ENCODE results near the gene ZNF420. TPM values are rescaled to one million over a fixed set of nuclear protein-coding genes. Genes with fewer than 3 reads are reported as not detected.
A peak's percentile ranks its signal among the peaks of the same experiment; 100 is the strongest.
"Not testable (repeated sequence)": the region's sequence is repeated elsewhere in the genome, so short reads cannot be mapped to it uniquely, and the experiment has no call there.

ZNF420 gene
- total and polyA plus RNA-seq, 7 experiments from 2014 or later, result 10.8 to 34.9 (median 22.8) TPM

DNA sequence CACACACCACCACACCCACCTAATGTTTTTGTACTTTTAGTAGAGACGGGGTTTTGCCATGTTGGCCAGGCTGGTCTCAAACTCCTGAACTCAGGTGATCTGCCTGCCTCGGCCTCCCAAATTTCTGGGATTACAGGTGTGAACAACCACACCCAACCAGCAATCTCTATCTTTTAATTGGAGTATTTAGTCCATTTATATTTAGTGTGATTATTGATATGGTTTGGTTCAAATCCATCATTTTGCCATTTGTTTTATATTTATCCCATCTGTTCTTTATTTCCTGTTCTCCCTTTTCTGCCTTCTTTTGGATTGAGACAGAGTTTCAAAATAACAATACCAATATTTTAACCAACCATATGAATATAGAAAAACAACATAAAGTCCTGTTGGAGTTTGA, 4.1 kb downstream of the ZNF420 start:
- Mint-ChIP-seq H3K27ac (no peak overlapping the region), H3K4me3 (peak overlapping the region in 1 of 10 donors; percentile 52), H3K36me3 (peaks cover 20 to 64% (median 64%) of the 10 kb centered on the region in 5 donors), H3K27me3 (no peaks in the 10 kb centered on the region), H3K9me3 (peaks cover 7 to 72% (median 36%) of the 10 kb centered on the region in 11 donors), H3K4me1 (peaks cover 16 to 45% (median 38%) of the 10 kb centered on the region in 7 donors)
- ATAC-seq (no peak), DNase-seq (no peak)
- H3K4me1 ChIP-seq (ENCODE audit: control insufficient read depth in 2 of 2, insufficient read depth in 2 of 2, low read length in 2 of 2), result peaks cover 11 to 19% of the 10 kb centered on the region in 2 donors
- intact Hi-C loops (cut with micrococcal nuclease), result no loop called here
- POLR2A ChIA-PET, result no interaction called here
- no peaks in the 10 kb centered on the region for H3K27me3 ChIP-seq (ENCODE audit: control insufficient read depth in 2 of 2, insufficient read depth in 2 of 2, low read length in 2 of 2)
- peaks cover 0 to 28% (median 0%) of the 10 kb centered on the region in 3 experiments for H3K36me3 ChIP-seq (ENCODE audit: control insufficient read depth in 2 of 3, insufficient read depth in 3 of 3, low read length in 3 of 3)
- H3K9me3 ChIP-seq (ENCODE audit: control insufficient read depth in 2 of 3, low read length in 3 of 3), result peaks cover 0 to 25% (median 10%) of the 10 kb centered on the region in 3 experiments
- CTCF ChIA-PET, result interaction anchor here (1.5 kb wide), 1 partner anchor 17 kb away, joined by 4 read pairs; no protein-coding TSS in a partner anchor
- no peak overlapping the region for H3K4me3 ChIP-seq (ENCODE audit: low read length)
- H3K27ac ChIP-seq (ENCODE audit: low read depth, low read length), result no peak overlapping the region

DNA sequence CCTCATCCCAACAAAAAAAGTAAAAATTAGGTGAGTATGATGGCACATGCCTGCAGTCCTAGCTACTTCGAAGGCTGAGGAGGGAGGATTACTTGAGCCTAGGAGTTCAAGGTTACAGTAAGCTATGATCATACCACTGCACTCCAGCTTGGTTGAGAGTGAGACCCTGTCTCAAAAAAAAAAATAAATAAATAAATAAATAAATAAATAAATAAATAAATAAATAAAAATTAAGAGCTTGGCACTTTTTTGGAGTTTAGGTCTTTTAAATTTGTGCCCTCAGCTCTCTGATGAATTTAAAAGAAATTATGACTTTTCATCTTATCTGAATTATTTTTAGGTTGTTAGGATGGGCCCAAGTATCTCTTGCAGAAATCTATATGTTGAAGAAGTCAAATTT, 8.9 kb downstream of the ZNF420 start:
- POLR2A ChIA-PET, result no interaction called here
- ATAC-seq, result no peak
- no peak overlapping the region for H3K27ac Mint-ChIP-seq

DNA sequence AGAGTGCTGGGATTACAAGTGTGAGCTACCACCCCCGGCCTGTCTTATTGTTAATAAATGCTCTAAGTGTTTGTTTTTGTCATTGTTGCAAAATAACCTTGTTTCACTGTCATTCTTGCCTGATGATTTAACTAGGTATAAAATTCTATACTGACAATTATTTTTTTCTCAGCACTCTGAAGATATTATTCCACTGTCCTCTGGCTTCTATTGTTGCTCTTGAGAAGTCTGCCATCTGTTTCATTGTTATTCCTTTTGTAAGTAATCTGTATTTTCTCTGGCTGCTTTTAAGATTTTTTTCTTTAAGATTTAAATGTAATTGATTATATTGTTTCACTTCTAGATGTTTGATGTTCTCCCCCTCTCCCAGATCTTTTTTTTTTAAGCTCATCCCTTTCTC, 17.6 kb downstream of the ZNF420 start:
- POLR2A ChIA-PET, result no interaction called here
- H3K4me1 ChIP-seq (ENCODE audit: control insufficient read depth in 2 of 2, insufficient read depth in 2 of 2, low read length in 2 of 2), result no peaks in the 10 kb centered on the region
- intact Hi-C loops (cut with micrococcal nuclease), result no loop called here
- DNase-seq (no peak), ATAC-seq (no peak)
- Mint-ChIP-seq H3K4me1 (peaks cover 0 to 3% (median 0%) of the 10 kb centered on the region in 7 donors), H3K27me3 (no peaks in the 10 kb centered on the region), H3K4me3 (no peak overlapping the region), H3K9me3 (peaks cover 0 to 98% (median 78%) of the 10 kb centered on the region in 11 donors), H3K27ac (no peak overlapping the region), H3K36me3 (peaks cover 42 to 99% (median 93%) of the 10 kb centered on the region in 5 donors)
- H3K27me3 ChIP-seq (ENCODE audit: control insufficient read depth in 2 of 2, insufficient read depth in 2 of 2, low read length in 2 of 2), result no peaks in the 10 kb centered on the region
- H3K9me3 ChIP-seq (ENCODE audit: control insufficient read depth in 2 of 3, low read length in 3 of 3), result peaks cover 0 to 80% (median 14%) of the 10 kb centered on the region in 3 experiments
- CTCF ChIA-PET, result no interaction called here
- no peak overlapping the region for H3K27ac ChIP-seq (ENCODE audit: low read depth, low read length)
- peaks cover 32 to 98% (median 35%) of the 10 kb centered on the region in 3 experiments for H3K36me3 ChIP-seq (ENCODE audit: control insufficient read depth in 2 of 3, insufficient read depth in 3 of 3, low read length in 3 of 3)
- H3K4me3 ChIP-seq (ENCODE audit: low read length), result no peak overlapping the region

More for the DNA sequence above, 8.9 kb downstream of the ZNF420 start:
- peaks cover 0 to 11% (median 2%) of the 10 kb centered on the region in 7 donors for H3K4me1 Mint-ChIP-seq
- Histone ChIP-seq H3K4me1 (ENCODE audit: control insufficient read depth in 2 of 2, insufficient read depth in 2 of 2, low read length in 2 of 2) (no peaks in the 10 kb centered on the region), H3K9me3 (ENCODE audit: control insufficient read depth in 2 of 3, low read length in 3 of 3) (peaks cover 0 to 54% (median 12%) of the 10 kb centered on the region in 3 experiments), H3K27me3 (ENCODE audit: control insufficient read depth in 2 of 2, insufficient read depth in 2 of 2, low read length in 2 of 2) (no peaks in the 10 kb centered on the region), H3K27ac (ENCODE audit: low read depth, low read length) (no peak overlapping the region), H3K36me3 (ENCODE audit: control insufficient read depth in 2 of 3, insufficient read depth in 3 of 3, low read length in 3 of 3) (peaks cover 21 to 52% (median 24%) of the 10 kb centered on the region in 3 experiments), H3K4me3 (ENCODE audit: low read length) (no peak overlapping the region)
- intact Hi-C loops (cut with micrococcal nuclease), result no loop called here
- H3K36me3 Mint-ChIP-seq, result peaks cover 30 to 88% (median 86%) of the 10 kb centered on the region in 5 donors
- H3K9me3 Mint-ChIP-seq, result peaks cover 11 to 96% (median 63%) of the 10 kb centered on the region in 11 donors
- CTCF ChIA-PET, result interaction anchor here (0.9 kb wide), 1 partner anchor 114 kb away, joined by 6 read pairs; no protein-coding TSS in a partner anchor
- H3K27me3 Mint-ChIP-seq, result no peaks in the 10 kb centered on the region
- no peak overlapping the region for H3K4me3 Mint-ChIP-seq
- DNase-seq, result no peak

DNA sequence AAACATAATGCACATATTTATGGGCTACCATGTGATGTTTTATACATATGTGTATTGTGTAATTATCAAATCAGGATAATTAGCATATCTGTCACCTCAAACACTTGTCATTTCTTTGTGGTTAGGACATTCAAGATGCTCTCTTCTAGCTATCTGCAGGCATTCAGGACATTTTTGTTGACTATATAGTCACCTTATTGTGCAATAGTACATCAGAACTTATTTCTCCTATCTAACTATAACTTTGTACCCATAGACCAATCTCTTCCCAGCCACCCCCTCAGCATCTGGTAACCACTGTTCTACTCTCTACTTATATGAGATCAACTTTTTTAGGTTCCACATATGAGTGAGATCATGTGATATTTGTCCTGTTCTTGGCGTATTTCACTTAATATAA, 20.3 kb downstream of the ZNF420 start:
- ChIA-PET POLR2A (no interaction called here), CTCF (no interaction called here)
- H3K27me3 ChIP-seq (ENCODE audit: control insufficient read depth in 2 of 2, insufficient read depth in 2 of 2, low read length in 2 of 2), result no peaks in the 10 kb centered on the region
- H3K4me1 Mint-ChIP-seq, result peaks cover 0 to 4% (median 0%) of the 10 kb centered on the region in 7 donors
- peaks cover 4 to 100% (median 78%) of the 10 kb centered on the region in 11 donors for H3K9me3 Mint-ChIP-seq
- no peaks in the 10 kb centered on the region for H3K27me3 Mint-ChIP-seq
- no peak overlapping the region for H3K27ac Mint-ChIP-seq
- DNase-seq (no peak), ATAC-seq (no peak)
- no peaks in the 10 kb centered on the region for H3K4me1 ChIP-seq (ENCODE audit: control insufficient read depth in 2 of 2, insufficient read depth in 2 of 2, low read length in 2 of 2)
- peaks cover 24 to 94% (median 25%) of the 10 kb centered on the region in 3 experiments for H3K36me3 ChIP-seq (ENCODE audit: control insufficient read depth in 2 of 3, insufficient read depth in 3 of 3, low read length in 3 of 3)
- H3K27ac ChIP-seq (ENCODE audit: low read depth, low read length), result no peak overlapping the region
- intact Hi-C loops (cut with micrococcal nuclease), result no loop called here
- peaks cover 0 to 88% (median 9%) of the 10 kb centered on the region in 3 experiments for H3K9me3 ChIP-seq (ENCODE audit: control insufficient read depth in 2 of 3, low read length in 3 of 3)
- no peak overlapping the region for H3K4me3 ChIP-seq (ENCODE audit: low read length)
- H3K36me3 Mint-ChIP-seq, result peaks cover 48 to 100% (median 96%) of the 10 kb centered on the region in 5 donors
- peak overlapping the region in 2 of 10 donors; percentile 2 to 28 for H3K4me3 Mint-ChIP-seq

DNA sequence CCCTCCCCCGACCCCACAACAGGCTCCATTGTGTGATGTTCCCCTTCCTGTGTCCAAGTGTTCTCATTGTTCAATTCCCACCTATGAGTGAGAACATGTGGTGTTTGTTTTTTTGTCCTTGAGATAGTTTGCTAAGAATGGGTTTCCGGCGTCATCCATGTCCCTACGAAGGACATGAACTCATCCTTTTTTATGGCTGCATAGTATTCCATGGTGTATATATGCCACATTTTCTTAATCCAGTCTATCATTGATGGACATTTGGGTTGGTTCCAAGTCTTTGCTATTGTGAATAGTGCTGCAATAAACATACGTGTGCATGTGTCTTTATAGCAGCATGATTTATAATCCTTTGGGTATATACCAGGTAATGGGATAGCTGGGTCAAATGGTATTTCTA, 25.9 kb downstream of the ZNF420 start:
- H3K27me3 ChIP-seq (ENCODE audit: control insufficient read depth in 2 of 2, insufficient read depth in 2 of 2, low read length in 2 of 2); H3K4me1 Mint-ChIP-seq; H3K4me3 ChIP-seq (ENCODE audit: low read length); H3K27ac Mint-ChIP-seq; H3K27ac ChIP-seq (ENCODE audit: low read depth, low read length); H3K4me3 Mint-ChIP-seq; POLR2A ChIA-PET; H3K27me3 Mint-ChIP-seq; DNase-seq; H3K4me1 ChIP-seq (ENCODE audit: control insufficient read depth in 2 of 2, insufficient read depth in 2 of 2, low read length in 2 of 2); CTCF ChIA-PET; ATAC-seq; intact Hi-C loops (cut with micrococcal nuclease): not testable (repeated sequence)
- H3K9me3 Mint-ChIP-seq, result peaks cover 5 to 97% (median 86%) of the 10 kb centered on the region in 11 donors
- H3K36me3 Mint-ChIP-seq, result peaks cover 35 to 96% (median 90%) of the 10 kb centered on the region in 5 donors
- Histone ChIP-seq H3K36me3 (ENCODE audit: control insufficient read depth in 2 of 3, insufficient read depth in 3 of 3, low read length in 3 of 3) (peaks cover 13 to 72% (median 17%) of the 10 kb centered on the region in 3 experiments), H3K9me3 (ENCODE audit: control insufficient read depth in 2 of 3, low read length in 3 of 3) (peaks cover 0 to 72% (median 13%) of the 10 kb centered on the region in 3 experiments)

DNA sequence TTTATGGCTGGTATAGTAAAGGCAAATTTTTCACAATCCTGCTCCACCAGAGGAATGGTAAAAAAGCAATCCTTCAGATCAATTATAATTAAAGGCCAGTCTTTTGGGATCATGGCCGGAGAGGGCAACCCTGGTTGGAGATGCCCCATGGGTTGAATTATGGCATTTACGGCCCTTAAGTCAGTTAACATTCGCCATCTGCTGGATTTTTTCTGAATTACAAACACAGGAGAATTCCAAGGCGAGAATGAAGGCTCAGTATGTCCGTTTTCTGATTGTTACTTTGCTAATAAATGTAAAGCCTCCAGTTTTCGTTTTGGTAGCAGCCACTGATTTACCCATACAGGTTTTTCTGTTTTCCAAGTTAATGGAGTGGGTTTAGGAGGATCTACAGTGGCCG, 33.5 kb downstream of the ZNF420 start:
- peaks cover 38 to 98% (median 93%) of the 10 kb centered on the region in 5 donors for H3K36me3 Mint-ChIP-seq
- Histone ChIP-seq H3K4me3 (ENCODE audit: low read length) (peak overlapping the region; percentile 12), H3K36me3 (ENCODE audit: control insufficient read depth in 2 of 3, insufficient read depth in 3 of 3, low read length in 3 of 3) (peaks cover 0 to 84% (median 34%) of the 10 kb centered on the region in 3 experiments), H3K9me3 (ENCODE audit: control insufficient read depth in 2 of 3, low read length in 3 of 3) (peaks cover 0 to 85% (median 36%) of the 10 kb centered on the region in 3 experiments)
- H3K27ac ChIP-seq (ENCODE audit: low read depth, low read length); H3K27ac Mint-ChIP-seq; DNase-seq; H3K4me1 ChIP-seq (ENCODE audit: control insufficient read depth in 2 of 2, insufficient read depth in 2 of 2, low read length in 2 of 2); H3K27me3 Mint-ChIP-seq; H3K4me3 Mint-ChIP-seq; ATAC-seq; intact Hi-C loops (cut with micrococcal nuclease); CTCF ChIA-PET; H3K27me3 ChIP-seq (ENCODE audit: control insufficient read depth in 2 of 2, insufficient read depth in 2 of 2, low read length in 2 of 2); H3K4me1 Mint-ChIP-seq; POLR2A ChIA-PET: not testable (repeated sequence)
- peaks cover 9 to 100% (median 95%) of the 10 kb centered on the region in 11 donors for H3K9me3 Mint-ChIP-seq

DNA sequence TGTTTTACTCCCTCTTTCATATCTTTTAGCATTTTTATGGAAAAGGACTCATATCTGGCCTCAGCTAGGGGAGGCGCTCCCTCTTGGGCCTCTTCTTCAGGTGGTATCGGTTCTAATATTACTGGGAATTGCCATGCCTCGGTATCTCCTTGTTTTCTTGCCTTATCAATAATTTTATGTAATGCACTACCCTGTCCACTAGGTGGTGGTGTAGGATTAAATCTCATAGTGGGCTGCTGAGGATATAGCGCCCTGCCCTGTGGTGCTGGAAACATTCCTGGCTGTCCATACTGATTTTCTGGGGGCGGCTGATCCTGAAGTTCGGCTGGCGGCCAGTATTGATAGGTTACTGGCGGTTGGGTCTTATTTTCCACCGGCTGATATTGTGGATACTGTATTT, 35.8 kb downstream of the ZNF420 start:
- H3K4me3 ChIP-seq (ENCODE audit: low read length), result peak overlapping the region; percentile 0
- peak overlapping the region in 1 of 10 donors; percentile 21 for H3K4me3 Mint-ChIP-seq
- DNase-seq, result no peak
- H3K4me1 Mint-ChIP-seq, result peaks cover 0 to 4% (median 0%) of the 10 kb centered on the region in 7 donors
- POLR2A ChIA-PET, result no interaction called here
- H3K4me1 ChIP-seq (ENCODE audit: control insufficient read depth in 2 of 2, insufficient read depth in 2 of 2, low read length in 2 of 2), result no peaks in the 10 kb centered on the region
- peaks cover 0 to 62% (median 24%) of the 10 kb centered on the region in 3 experiments for H3K36me3 ChIP-seq (ENCODE audit: control insufficient read depth in 2 of 3, insufficient read depth in 3 of 3, low read length in 3 of 3)
- peaks cover 9 to 95% (median 80%) of the 10 kb centered on the region in 11 donors for H3K9me3 Mint-ChIP-seq
- ATAC-seq, result no peak
- intact Hi-C loops (cut with micrococcal nuclease), result no loop called here
- H3K27me3 ChIP-seq (ENCODE audit: control insufficient read depth in 2 of 2, insufficient read depth in 2 of 2, low read length in 2 of 2), result no peaks in the 10 kb centered on the region
- CTCF ChIA-PET, result no interaction called here
- no peaks in the 10 kb centered on the region for H3K27me3 Mint-ChIP-seq
- no peak overlapping the region for H3K27ac Mint-ChIP-seq
- H3K27ac ChIP-seq (ENCODE audit: low read depth, low read length), result no peak overlapping the region
- H3K36me3 Mint-ChIP-seq, result peaks cover 38 to 76% (median 71%) of the 10 kb centered on the region in 5 donors
- H3K9me3 ChIP-seq (ENCODE audit: control insufficient read depth in 2 of 3, low read length in 3 of 3), result peaks cover 0 to 65% (median 33%) of the 10 kb centered on the region in 3 experiments

Data from naive thymus-derived CD4-positive, alpha-beta T cell (primary cell).